NCI-H2107 (cell line): ENCODE measurements around the gene MCF2L.

Experiments used
- DNase-seq: peaks from one replicate; lab custom pipeline; 2025; lab: John Stamatoyannopoulos, UW

The MCF2L gene

GRCh38 chr13:113083402-113084061, 114.5 kb downstream of the MCF2L start:
- peak; percentile 65 for DNase-seq

- DNase-seq, result no peak
Observed at GRCh38 chr13:113084094-113084942, 115.3 kb downstream of the MCF2L start.

GRCh38 chr13:113084943-113085540, 116.0 kb downstream of the MCF2L start:
- DNase-seq, result no peak

- no peak for DNase-seq
Observed at GRCh38 chr13:113086031-113086750, 117.2 kb downstream of the MCF2L start.

- no peak for DNase-seq
Observed at GRCh38 chr13:113086991-113087922, 118.2 kb downstream of the MCF2L start.

- no peak for DNase-seq
Observed at GRCh38 chr13:113087923-113088690, 119.1 kb downstream of the MCF2L start.

GRCh38 chr13:113088691-113089020, 119.6 kb downstream of the MCF2L start:
- DNase-seq, result no peak

GRCh38 chr13:113089693-113090414, 120.8 kb downstream of the MCF2L start:
- DNase-seq, result no peak

GRCh38 chr13:113090415-113090770, 121.4 kb downstream of the MCF2L start:
- DNase-seq, result no peak

GRCh38 chr13:113090806-113091205, 121.8 kb downstream of the MCF2L start:
- DNase-seq, result no peak

GRCh38 chr13:113091211-113091771, 122.3 kb downstream of the MCF2L start:
- no peak for DNase-seq

GRCh38 chr13:113091891-113092775, 123.1 kb downstream of the MCF2L start:
- no peak for DNase-seq

GRCh38 chr13:113092776-113093579, 124.0 kb downstream of the MCF2L start:
- no peak for DNase-seq

GRCh38 chr13:113093580-113094409, 124.8 kb downstream of the MCF2L start:
- DNase-seq, result no peak

- DNase-seq, result no peak
Observed at GRCh38 chr13:113094410-113094800, 125.4 kb downstream of the MCF2L start.

- DNase-seq, result no peak
Observed at GRCh38 chr13:113095146-113096051, 126.4 kb downstream of the MCF2L start.
